ENCODE measurements around the gene B3GNT4. TPM values are rescaled to one million over a fixed set of nuclear protein-coding genes. Genes with fewer than 3 reads are reported as not detected.
A peak's percentile ranks its signal among the peaks of the same experiment; 100 is the strongest.

Gene B3GNT4
- total and polyA plus RNA-seq, 2 of the 8 experiments (the other 6 are each of a cell fraction or from before 2014, with no cell fraction given), result 1.1 to 1.4 TPM

- 22% methylated on average over 45 of the region's 71 CpGs; no CpG with 5 or more reads in 1 of the 2 experiments for WGBS, 2 experiments (ENCODE audit: extremely low coverage in 1 of 2, insufficient coverage in 1 of 2, insufficient read length in 1 of 2, insufficient replicate concordance in 2 of 2, low coverage in 1 of 2, low lambda C conversion rate in 2 of 2, missing lambda C conversion rate in 1 of 2)
- H3K9me3 ChIP-seq (ENCODE audit: insufficient read depth in 2 of 2, low read depth in 1 of 2, low read length in 1 of 2), result no peaks in the 10 kb centered on the region
- peaks cover 0 to 10% (median 3%) of the 10 kb centered on the region in 4 experiments; a peak in 5 of 7 replicates for H3K4me1 ChIP-seq (replicated peaks in 1 of 4; ENCODE audit: control insufficient read depth in 3 of 4, insufficient read depth in 4 of 4, low read length in 3 of 4)
- DNase-seq (ENCODE audit: low read depth in 1 of 2, low spot score in 2 of 2) (peak in 1 of 2 experiments; percentile 63), FAIRE-seq (no peak)
- H3K18ac ChIP-seq (ENCODE audit: extremely low read depth, low read length), result no peak overlapping the region
- no peak overlapping the region for H2BK5ac ChIP-seq (ENCODE audit: low read depth, low read length)
- H4K8ac ChIP-seq (ENCODE audit: extremely low read depth, insufficient read depth, low read length), result no peak overlapping the region; the same call in 1 of the 2 replicates
- no peak overlapping the region for H4K91ac ChIP-seq (replicated peaks; ENCODE audit: insufficient read length, low read length)
- H3K79me2 ChIP-seq (ENCODE audit: control insufficient read depth in 1 of 2, insufficient read depth in 2 of 2, low read length in 2 of 2), result no peaks in the 10 kb centered on the region
- H4K5ac ChIP-seq (ENCODE audit: insufficient read length, low read depth, low read length), result no peak overlapping the region
- H3K79me1 ChIP-seq (ENCODE audit: low read depth, low read length), result no peaks in the 10 kb centered on the region
- H3K4ac ChIP-seq (replicated peaks; ENCODE audit: insufficient read length, low read depth, low read length), result no peak overlapping the region
- no peak overlapping the region for H3K56ac ChIP-seq (replicated peaks; ENCODE audit: insufficient read length, low read depth, low read length)
- no peak overlapping the region for H3K23ac ChIP-seq (ENCODE audit: insufficient read length)
- TF ChIP-seq SUZ12 (IDR thresholded peaks at IDR 0.05; ENCODE audit: low read length) (peak; percentile 49; the same call in 1 of the 2 replicates), PHF8 (conservative IDR thresholded peaks at IDR 0.05; ENCODE audit: low read depth, low read length) (no peak), TCF12 (IDR thresholded peaks at IDR 0.05; ENCODE audit: low read depth, low read length) (no peak), SAP30 (IDR thresholded peaks at IDR 0.05; ENCODE audit: insufficient read depth, insufficient replicate concordance, low read length) (no peak), KDM4A (IDR thresholded peaks at IDR 0.05; ENCODE audit: low read depth, low read length, severe bottlenecking) (peak; percentile 47), EZH2 (IDR thresholded peaks at IDR 0.05; ENCODE audit: low read depth, low read length, severe bottlenecking) (peak; percentile 66), GTF2F1 (IDR thresholded peaks at IDR 0.05; ENCODE audit: borderline replicate concordance, low read depth, low read length) (no peak)
- H4K20me1 ChIP-seq (replicated peaks in 1 of 2; ENCODE audit: control insufficient read depth in 1 of 2, insufficient read depth in 2 of 2, low read length in 2 of 2), result peaks cover 12 to 19% of the 10 kb centered on the region in 2 experiments
- no peak overlapping the region for H2BK20ac ChIP-seq (ENCODE audit: low read length)
- H3K9ac ChIP-seq (replicated peaks in 1 of 4; ENCODE audit: extremely low read depth in 1 of 4, low read depth in 3 of 4, low read length in 3 of 4), result no peak overlapping the region
- peaks cover 9 to 44% (median 27%) of the 10 kb centered on the region in 4 experiments; a peak in 6 of 7 replicates for H3K27me3 ChIP-seq (replicated peaks in 1 of 4; ENCODE audit: control insufficient read depth in 3 of 4, extremely low read depth in 1 of 4, insufficient read depth in 3 of 4, low read length in 3 of 4)
- CTCF ChIA-PET (ENCODE audit: partially characterized antibody), result interaction anchor here (0.8 to 4.1 kb wide), 6 partner anchors 10 to 73 kb away, joined by 3 to 21 read pairs (median 9); no protein-coding TSS in a partner anchor
- peak overlapping the region; percentile 29 to 74 (median 54) for H3K4me3 ChIP-seq (ENCODE audit: extremely low read depth in 1 of 4, insufficient read depth in 2 of 4, low read depth in 3 of 4, low read length in 4 of 4)
- H2AFZ ChIP-seq (ENCODE audit: low read length), result no peak overlapping the region; the same call in 1 of the 2 replicates
- peaks cover 4 to 23% (median 17%) of the 10 kb centered on the region in 4 experiments; a peak in 7 of 8 replicates for H3K36me3 ChIP-seq (ENCODE audit: control insufficient read depth in 2 of 4, insufficient read depth in 4 of 4, low read length in 3 of 4)
- no peak overlapping the region for H3K14ac ChIP-seq (ENCODE audit: insufficient read length)
- H2AK5ac ChIP-seq (ENCODE audit: low read depth, low read length), result no peak overlapping the region
- H3K23me2 ChIP-seq (ENCODE audit: low read depth, low read length), result peaks cover 9% of the 10 kb centered on the region; the same call in 1 of the 2 replicates
- no peak overlapping the region for H2BK12ac ChIP-seq (ENCODE audit: low read depth, low read length)
- H3K4me2 ChIP-seq (ENCODE audit: insufficient read depth in 1 of 2, low read depth in 2 of 2, low read length in 2 of 2), result peak overlapping the region; percentile 60 to 98
- POLR2A ChIA-PET (ENCODE audit: partially characterized antibody), result interaction anchor here (0.6 to 17.6 kb wide), 4 partner anchors 11 to 76 kb away, joined by 3 to 230 read pairs (median 5); partner anchors contain the start of gene DIABLO
- H2BK15ac ChIP-seq (ENCODE audit: low read length), result no peak overlapping the region
- H3K27ac ChIP-seq (ENCODE audit: low read depth, low read length), result no peak overlapping the region
- no peak overlapping the region for H2BK120ac ChIP-seq (replicated peaks; ENCODE audit: low read depth, low read length)
These were observed 901 bp downstream of the B3GNT4 start for GRCh38 chr12:122204167-122205052.

Data from H1 (cell line).